Tibial nerve (tissue), 4 donors: Measurements from ENCODE around the gene CGNL1.

Source experiments
- EP300 ChIP-seq, 2 donors: sonication (generic); formaldehyde crosslinking; IDR thresholded peaks; one replicate each; pipeline ENCODE4 v1.6.1; 2017; ENCODE audit warnings: antibody characterized with exemption in 2 of 2, mild to moderate bottlenecking in 1 of 2
- TF ChIP-seq, protein P1 (sequence below), 5 experiments: fragments of 200-600 bp in 3 of 5; fragments of 450-650 bp in 2 of 5; sonication (generic) in 3 of 5; IDR thresholded peaks; one replicate each; pipeline ENCODE4 v1.5.1; 2016 to 2019; ENCODE audit warnings: antibody characterized with exemption in 5 of 5, mild to moderate bottlenecking in 3 of 5, moderate library complexity in 2 of 5

DNA sequence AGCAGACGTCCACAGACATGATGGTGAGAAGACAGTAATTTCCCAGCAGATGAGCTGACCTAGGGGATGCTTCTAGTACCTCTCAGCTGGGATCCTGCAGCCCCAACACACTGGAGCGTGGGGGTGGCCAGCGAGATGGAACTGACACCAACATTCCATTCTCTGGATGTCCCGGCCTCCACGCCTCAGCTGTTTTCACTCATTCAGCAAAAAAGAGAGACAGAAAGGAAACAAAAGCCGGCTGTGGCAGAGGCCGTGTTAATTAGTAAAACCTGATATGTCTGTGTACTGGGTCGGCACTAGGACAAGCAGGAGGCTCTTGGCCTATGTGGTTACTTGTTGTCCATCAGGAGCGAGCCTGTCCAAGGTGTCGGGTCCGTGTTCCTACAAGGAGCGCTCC, 132.8 kb downstream of the CGNL1 start:
- TF ChIP-seq, protein P1, sequence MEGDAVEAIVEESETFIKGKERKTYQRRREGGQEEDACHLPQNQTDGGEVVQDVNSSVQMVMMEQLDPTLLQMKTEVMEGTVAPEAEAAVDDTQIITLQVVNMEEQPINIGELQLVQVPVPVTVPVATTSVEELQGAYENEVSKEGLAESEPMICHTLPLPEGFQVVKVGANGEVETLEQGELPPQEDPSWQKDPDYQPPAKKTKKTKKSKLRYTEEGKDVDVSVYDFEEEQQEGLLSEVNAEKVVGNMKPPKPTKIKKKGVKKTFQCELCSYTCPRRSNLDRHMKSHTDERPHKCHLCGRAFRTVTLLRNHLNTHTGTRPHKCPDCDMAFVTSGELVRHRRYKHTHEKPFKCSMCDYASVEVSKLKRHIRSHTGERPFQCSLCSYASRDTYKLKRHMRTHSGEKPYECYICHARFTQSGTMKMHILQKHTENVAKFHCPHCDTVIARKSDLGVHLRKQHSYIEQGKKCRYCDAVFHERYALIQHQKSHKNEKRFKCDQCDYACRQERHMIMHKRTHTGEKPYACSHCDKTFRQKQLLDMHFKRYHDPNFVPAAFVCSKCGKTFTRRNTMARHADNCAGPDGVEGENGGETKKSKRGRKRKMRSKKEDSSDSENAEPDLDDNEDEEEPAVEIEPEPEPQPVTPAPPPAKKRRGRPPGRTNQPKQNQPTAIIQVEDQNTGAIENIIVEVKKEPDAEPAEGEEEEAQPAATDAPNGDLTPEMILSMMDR (IDR thresholded peaks at IDR 0.05) = no peak
- no peak for TF ChIP-seq EP300 (IDR thresholded peaks at IDR 0.05)
